Mucosa of gallbladder (tissue), 1 donor: ENCODE measurements around the gene ST3GAL2. TPM values are rescaled to one million over a fixed set of nuclear protein-coding genes. Genes with fewer than 3 reads are reported as not detected.

ENCODE experiments used
- DNase-seq: peaks from one replicate; pipeline ENCODE4 v3.0.0-alpha.2; 2020; ENCODE audit warnings: low spot score
- total RNA-seq: library from RNA; stranded (reverse); gene quantifications from one replicate; pipeline ENCODE4 v1.2.1, GENCODE V29; 2021
- donor health status: DM: no; HTN: no; CAD: no.

Gene ST3GAL2
- total RNA-seq, 1 donor from 2014 or later, result 22.9 TPM

DNA sequence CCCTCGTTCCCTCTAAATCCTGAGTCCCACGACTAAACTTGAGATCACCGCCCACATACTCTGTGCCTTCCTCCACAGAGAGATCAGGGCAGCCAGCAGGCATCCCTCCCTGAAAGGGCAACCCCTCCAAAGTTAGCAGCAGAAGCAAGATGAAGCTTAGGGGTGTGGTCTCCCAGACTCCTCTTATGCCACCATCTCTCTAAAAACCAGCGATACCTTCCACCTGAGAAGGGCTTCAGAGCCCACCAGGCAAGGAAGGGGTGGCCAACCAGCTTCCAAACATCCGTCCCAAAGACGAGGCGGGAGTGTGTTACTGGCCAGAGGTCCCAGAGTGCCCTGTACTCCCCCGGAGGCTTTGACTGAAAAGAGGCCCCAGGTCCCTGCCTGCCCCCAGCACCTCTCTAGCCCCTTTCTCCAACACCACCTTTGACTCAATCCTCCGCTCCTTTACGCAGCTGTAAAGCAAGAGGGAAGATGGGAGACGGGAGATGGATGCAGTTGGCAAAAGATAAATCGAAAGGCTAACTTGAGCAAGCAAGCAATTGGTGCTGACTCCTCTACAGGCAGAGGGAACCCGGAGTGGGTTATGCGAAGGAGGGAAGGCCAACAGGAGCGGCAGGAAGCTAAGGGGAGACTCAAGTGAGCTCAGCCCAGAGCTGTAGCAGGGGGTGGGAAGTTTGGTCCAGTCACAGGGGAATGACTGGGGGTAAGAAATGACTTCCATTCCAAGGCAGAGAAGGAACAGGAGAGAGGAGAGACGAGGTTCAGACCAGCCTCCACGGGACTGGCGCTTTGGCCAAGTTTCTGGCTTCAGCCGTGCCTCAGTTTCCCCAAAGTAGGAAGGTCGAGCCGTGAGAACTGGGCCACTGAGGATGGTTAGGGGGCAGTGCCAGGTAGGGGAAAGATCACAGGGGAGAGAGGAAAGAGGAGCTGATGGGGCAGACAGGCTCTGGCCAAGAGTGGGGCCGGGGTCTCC, 1.0 kb downstream of the ST3GAL2 start:
- DNase-seq, result no peak

DNA sequence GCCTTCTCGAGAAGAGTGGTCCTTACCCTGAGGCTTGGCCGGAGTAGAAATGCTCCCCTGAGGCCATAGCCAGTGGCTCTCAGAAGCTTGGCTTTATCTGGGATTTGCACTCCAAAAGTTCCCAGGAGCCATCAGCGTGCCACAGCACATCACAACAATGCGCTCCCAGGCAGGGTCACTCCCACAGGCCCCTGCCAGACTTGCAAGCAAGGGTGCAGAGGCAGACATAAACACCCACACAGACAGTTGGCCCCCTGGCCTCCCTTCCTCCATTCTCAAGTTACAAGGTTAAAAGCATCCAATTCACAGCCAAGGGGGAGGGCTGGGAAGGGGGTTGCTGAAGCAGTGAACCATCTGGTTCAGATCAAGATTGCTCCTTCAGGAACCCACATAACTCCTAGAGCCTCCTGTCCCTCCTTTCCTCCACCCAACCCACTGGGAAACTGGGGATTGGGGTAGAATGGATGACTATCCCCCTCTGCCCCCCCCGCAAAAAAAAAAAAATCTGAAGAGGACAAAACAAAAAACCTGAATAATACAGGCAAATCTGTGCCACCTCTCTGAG, 1.8 kb downstream of the ST3GAL2 start:
- no peak for DNase-seq

DNA sequence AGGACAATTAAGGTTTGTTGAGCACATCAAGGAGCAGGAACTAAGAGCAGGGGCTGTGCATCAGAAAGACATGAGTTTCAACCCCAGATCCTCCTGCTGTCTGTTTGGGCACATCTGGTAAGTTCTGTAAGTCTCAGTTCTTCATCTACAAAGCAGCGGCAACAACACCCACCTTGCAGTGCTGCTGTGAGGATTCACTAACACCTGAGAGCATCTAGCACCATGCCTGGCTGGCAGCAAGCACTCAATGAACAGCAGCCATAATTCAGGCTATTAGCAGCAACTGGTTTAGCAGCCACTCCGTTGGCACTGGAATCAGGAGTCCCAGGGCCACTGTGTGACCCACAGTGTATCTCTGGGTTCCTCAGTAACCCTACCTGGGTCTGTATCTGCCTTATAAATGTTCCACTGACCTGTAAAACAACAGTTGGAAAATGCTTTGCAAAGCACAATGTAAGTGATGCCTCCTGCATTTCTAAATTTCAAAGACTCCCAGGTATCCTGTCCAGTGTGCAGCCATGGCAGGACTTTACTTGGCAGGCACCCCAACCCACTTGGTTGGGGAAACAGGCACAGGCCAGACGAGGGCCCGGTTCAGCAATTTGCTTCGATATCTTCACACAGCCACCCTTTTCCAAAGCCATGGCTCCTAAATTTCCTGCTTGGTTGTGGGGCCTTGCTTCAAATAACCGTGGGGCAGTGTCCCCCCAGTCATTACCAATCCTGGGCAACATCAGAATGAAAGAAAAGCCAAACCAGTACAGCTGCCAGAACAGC, 4.2 kb downstream of the ST3GAL2 start:
- no peak for DNase-seq

DNA sequence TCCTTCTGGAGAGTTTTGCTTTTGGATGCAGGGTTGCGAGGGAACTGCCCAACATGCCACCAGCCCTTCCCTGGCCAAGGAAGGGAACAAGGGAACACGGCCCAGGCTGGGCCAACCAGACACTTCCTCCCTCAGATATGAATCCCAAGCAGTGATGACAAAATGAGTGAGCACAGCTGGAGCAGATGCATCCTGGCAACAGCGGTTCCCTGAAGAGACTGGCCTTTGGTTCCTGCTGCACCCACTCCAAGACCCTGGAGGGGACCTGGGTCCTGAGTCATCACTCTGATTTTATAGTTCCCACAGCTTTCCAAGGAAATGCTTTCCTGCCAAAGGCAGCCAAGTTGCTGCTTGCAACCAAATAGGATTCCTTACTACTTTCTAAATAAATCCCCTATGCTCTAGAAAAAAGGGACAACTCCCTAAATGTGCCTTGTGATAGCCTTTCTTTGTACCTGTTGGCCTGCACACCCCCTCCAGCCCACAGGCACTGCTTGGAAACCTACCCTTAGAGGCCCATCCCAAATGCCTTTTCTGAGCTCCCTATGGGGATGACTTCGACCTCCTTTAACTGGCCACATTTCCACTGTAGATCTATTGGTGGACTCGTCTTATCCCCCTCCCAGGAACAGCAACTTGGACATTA, 5.3 kb downstream of the ST3GAL2 start:
- peak; percentile 40 for DNase-seq

DNA sequence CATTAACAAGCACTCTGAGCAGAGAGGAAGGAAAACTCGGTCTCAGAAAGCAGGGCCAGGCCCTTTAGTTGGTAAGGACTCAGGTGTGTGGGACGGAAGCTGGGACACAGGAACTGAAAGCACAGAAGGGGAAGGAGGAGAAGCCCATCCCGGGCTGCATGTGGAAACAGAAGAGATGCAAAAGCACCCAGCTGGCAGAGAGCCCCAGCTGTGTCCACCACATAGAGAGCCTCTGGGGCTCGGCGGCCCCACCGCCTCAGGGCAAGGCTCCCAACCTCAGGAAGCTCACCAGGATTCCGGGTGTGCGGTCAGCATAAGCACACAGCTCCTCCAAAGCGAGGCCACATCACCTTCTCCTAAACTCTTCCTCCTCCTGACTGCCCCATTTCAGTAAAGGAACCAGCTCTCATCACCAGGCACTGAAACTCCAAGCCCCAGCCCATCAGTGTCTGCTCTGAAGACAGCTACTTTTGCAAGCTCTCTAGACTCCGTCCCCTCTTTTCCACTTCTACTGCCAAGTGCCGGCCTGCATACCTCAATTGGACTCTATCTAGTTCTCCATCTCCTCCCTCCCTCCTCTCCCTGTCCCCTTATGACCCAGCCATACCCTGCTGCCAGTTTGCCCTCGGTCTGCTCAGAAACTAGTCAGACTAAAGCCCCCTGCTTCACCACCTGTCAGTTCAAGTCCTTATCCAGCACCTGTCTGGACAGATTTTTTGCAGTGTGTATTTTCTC, 6.0 kb downstream of the ST3GAL2 start:
- DNase-seq, result no peak

DNA sequence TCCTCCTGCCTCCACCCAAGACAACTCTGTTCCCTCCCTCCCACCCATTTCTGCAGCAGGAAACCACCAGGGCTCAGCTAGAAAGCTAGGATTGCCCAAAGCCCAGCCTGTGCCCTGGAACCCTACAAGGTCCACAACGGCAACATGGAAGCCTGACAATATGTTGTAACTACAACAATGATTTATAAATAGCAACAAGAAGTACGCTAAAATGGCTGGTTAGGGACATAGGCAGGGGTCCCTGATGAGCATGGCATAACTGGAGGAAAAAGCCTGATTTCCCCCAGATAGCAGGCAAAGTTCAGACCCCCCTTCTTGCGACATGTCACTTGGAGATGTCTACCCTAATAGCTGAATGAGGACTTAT, 6.6 kb downstream of the ST3GAL2 start:
- no peak for DNase-seq

DNA sequence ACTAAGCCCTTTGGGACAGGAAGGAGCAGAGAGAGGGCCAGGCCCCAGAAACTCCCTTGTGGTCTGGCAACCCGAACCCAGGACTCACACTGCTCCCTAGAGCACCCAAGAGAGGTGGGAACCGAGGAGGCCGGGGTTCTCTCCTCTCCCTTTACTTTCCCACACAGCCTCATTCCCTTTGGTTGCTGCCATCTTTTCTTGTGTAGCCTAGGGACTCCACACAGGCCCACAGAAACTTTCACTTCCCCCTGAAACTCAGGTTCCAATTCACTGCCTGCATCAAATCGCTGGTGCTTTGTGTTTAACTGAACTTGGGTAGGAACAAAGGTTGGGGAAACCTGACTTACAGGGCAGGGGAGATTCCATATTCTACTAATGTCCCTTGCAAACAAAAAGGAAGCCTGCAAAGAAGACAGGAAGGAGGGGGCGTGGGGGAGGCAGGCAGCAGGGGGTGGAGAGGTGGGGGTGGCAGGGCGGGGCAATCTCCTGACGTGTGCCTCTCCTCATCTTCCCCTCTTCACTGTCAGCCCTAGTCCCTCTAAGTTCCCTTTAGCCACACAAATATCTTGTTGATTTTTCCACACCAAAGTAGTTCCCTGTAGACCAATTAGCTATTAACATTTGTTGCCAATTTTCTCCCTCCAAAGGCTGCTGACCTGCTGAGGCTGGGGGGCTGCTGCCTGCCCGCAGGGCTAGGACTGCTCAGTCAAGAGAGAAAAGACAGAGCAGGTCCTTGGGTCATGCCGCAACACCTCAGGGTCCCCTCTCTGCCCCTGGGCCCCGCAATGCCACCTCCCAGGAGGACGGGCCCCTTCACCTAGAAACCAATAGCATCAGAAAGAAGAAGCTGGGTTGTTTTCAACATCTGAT, 8.0 kb downstream of the ST3GAL2 start:
- DNase-seq, result no peak

DNA sequence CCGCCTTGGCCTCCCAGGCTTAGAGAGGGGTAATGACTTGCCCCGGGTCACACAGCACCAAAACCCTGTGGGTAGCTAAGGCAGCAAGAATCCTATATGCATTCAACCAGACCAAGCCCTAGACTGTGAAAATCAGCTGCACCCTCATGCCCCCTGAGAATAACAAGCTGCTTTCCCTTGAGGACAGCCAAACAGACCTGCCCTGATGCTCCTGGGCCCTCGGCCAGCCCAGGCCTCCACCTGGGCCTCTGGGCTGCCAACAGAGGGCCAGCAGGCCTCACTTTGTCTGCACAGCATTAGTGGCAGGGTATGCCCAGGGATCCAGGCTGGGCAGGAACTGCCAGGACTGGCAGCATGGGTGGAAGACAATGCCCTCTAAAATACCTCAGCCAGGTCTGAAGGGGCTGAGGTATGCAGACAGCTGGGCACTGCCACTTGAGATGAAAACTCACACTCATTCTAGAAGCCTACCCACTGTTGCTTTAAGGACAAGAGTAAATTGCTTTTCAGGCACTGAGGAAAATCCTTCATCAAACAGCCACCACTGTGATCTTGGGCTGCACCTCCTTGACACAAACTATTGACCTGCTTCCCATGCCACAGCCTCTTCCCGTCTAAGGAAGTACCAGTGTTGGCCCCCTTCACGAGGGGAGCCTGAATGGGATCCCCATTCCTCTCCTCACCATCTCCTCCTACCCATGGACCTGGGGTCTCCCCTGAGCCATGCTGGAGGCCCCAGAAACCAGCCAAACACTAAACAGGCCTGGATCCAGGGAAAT, 8.8 kb downstream of the ST3GAL2 start:
- no peak for DNase-seq

DNA sequence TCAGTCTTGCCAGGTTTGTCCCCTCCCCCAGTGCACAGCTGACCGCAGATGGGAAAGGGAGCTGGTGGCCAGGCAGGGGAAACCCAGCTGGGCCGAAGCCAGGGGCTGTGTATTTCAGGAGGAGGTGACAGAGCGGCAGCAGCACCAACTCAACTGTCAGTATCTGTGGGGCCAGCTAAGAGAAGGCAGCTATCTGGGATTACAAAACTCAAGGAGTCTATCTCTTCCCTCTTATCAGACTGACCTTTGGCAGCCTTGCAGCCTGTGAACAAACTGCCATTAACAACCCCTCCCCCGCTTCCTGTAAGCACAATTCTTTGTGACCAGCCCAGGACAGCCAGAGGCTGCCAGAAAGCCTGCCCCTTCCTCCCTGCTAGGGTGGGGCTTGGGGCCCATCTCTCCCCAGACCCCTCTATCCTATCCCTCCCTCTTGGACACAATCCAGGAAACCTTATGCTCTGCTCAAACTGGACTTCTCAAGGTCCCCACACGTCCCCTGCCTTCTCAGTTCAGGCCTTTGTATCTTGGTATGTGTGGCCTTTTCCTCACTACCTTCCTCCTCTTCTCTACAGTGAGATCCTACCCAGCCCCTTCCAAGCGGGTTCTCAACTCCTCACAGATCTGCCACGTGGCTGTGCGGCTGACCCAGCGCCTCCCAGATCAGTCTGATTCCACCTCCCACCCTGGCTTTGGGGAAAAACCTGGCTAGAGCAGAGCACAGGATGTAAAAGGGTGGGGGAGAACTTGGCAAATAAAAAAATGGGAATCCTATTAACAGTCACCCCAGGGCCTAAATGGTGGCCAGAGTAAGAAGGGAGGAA, 10.5 kb downstream of the ST3GAL2 start:
- DNase-seq, result peak; percentile 85

DNA sequence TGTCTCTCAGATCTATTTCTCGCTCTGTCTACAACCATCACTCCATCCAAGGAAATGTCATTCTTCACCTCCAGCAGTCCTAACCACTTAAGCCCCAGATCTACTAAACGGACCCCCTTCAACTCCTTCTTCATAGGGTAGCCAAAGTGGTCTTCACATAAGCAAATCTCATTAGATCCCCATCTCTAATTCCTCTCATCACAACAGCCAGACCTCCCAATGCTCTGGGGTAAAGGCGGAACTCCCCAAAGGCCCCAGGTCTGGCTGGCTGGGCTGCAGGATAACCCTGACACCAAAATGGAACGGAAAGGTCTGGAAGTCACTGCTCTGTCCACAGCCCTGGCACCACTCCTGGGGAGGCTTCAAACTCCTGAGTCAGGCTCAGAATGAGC, 11.1 kb downstream of the ST3GAL2 start:
- no peak for DNase-seq

DNA sequence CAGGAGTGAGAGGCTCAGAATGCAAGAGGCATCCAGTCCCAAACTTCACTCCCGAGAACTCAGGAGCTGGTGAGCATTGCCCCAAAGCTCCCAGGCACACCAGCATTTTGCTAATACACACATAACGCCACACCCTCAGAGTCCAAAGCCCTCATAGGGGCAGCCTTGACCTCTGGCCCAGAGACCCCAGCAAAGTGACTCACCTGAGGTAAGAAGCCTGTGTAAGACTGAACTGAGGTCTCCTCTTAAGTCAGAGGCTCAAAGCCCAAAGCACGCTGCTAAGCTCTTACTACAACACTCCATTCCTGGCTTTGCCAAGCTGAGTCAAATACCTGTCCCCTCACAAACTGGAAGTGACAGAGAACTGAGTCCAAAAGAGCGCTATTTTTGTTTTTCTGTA, 16.4 kb downstream of the ST3GAL2 start:
- DNase-seq, result no peak

DNA sequence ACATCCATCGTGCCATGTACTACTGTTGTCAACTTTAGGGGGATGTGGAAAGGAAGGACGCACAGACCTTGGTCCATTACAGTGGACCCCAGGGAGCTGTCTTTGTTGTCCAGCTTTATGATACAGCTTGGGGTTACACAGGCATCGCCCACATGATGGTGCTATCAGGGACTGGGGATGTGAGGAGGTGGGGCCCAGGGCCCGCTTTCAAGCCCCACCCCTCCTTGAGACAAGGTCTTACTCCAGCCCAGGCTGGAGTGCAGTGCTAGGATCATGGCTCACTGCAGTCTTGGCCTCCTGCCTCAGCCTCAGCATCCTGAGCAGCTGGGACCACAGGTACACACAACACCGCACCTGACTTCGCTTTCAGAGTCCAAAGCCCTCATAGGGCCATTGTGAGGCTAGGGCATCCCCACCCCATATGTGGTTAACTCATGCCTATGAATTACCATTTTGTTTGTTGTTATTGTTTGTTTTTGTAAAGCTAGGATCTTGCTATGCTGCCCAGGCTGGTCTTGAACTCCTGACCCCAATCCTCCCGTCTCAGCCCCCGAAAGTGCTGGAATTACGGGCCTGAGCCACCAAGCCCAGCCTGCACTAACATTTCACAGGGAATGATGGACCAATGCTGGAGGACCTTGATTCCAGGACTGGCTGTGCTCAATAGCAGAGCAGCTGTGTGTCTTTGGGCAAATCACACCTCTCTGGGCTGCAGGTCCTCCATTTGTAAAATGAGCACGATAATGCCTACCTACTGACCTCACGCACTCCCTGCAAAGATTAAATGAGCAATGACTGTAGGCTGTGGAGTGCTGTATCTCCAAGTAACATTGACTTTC, 17.2 kb downstream of the ST3GAL2 start:
- DNase-seq, result no peak

DNA sequence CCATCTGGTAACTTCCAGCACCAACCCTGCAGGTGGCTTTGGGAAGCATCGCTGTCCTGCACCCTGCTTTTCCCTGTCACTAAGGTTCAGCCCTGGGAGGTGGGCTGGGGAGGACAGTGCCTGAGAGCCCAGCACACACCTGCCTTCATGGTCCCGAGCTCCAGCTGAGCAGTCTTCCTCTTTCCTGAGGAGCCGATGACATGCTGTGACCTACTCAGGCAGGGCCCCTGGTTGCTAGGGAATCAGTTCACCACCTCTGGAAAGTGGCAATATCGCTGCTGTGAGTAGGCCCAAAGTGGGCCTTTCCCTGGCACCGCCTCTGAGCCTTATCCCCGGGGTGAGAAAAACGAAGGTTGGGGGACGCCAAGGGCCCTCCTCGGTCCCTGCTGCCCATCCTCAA, 17.9 kb downstream of the ST3GAL2 start:
- DNase-seq, result no peak

DNA sequence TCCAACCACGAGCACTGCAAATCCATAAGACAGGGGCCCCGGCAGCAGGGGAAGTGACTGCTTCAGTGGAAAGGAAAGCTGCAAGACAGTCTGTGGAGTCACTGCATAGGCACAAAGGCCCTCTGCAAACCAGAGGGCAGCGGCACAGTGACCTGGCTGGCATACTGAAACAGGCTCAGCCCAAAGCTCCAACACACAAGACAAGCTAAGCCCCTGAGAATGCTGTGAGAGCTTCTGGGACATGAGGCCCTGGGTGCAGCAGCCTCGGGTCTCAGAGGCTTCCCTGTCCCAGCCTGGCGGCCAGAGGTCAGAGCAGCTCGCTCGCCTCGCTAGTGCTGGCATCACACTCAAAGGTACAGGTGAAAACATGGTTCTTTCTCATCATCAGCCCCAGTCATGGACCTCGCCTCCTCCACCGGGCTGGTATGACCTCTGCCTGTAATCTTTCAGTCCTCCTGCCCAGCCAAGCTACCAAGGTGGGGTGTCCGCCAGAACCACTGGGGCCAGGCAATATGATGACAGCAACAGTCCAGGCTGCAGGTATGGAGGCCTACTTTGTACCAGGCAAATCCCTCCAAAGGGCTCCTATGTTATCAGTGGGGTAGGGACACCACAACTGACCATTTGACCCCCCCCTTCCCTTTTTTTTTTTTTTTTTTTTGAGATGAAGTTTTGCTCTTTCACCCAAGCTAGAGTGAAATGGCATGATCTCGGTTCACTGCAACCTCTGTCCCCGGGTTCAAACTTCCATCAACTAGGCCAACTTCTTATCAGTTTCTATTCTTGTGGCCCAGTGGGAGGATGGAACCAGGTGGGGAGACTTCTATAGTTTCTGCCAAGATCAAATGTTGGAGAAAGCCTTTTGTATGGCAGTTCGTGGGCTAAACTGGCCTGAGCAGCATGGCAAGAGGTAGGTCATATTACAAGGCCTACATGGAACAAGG, 19.2 kb downstream of the ST3GAL2 start:
- no peak for DNase-seq

DNA sequence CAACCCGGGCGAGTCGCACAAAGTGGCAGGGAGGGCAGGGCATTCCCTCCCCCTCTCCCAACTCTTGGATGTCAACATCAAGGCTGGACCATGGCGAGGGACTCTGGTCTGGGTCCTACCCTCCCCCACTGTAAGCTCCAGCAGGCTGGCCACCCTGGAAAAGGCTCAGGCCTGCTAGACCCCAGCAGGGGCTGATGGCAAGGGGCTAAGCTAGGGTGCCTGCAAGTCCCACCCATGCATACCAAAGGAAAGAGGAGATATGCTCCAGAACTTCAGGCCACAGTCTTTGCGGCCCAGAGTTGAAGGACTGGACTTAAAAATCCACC, 19.9 kb downstream of the ST3GAL2 start:
- no peak for DNase-seq

DNA sequence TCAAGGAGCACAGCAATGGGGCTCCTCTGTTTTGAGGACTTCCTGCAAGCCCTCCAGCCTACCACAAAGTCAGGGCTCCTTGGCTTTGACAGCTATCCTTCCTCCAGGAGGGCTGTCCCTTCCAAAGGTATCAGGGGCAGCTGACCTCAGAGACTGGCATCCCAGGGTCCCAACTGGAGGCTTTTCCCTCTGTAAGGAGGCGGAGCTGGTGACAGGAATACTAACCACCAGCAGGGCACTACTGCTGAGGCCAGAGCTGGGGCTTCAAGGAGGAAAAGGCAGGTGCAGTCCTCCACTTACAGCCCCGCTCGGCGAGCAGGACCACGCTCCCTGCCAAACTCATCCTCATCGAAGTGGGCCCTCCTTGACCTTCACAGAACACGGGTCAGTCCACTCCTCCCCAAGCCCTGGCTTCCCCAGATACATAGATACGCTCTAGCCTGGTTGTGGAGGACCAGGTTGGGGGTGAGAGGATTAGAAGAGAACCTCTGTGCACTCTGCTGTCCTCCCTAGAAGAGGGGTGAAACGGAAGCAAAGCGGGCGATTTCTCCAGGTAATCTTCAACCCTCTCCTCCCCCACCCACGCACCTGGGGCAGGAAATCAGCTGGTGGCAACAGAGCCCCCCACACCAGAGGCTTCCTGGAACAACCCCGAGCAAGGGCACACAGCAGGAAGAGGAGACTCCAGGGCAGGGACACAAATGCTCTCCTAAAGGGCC, 20.5 kb downstream of the ST3GAL2 start:
- no peak for DNase-seq
